D341Med (cell line): ENCODE results near the gene PRR14L.
"Not testable (repeated sequence)": the region's sequence is repeated elsewhere in the genome, so short reads cannot be mapped to it uniquely, and the experiment has no call there.

Experiments used
- DNase-seq: peaks from one replicate; pipeline ENCODE4 v3.0.0; 2012; ENCODE audit warnings: low spot score

PRR14L gene

DNA sequence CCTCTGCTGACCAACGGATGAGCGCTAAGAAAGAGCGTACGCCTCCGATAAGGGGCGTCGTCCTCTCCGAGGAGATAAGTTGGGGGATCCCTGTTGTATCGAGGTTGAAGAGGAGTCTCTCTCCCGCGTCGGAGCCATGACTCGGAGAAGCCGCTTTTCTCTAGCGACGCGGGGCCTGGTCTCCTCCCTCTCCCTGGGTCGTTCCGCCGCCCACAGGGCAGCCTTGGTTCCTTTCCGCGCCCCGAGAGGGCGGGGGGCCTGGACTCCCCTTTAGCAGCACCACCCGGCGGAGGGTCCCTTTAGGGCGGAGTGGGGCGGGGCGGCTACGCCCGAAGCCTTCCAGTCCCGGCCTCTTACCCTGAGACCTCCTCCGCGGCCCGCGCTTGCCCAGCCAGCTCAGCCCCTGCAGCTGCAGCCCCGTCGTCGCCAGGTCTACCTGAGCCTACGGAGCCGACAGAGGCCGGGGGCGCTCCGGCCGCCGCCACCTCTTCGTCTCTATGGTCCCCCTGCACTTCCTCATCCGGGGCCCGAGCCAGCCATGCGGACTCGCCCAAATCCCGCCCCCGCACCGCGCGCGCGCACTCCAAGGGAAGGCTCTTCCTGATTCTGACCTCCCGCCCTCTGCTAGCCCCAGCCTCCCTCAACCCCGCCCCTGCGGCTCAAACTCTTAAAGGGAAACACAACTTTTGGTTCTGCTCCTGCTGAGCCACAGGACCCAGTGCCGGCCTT is at the start of gene PRR14L:
Gene PRR14L, minus strand, starts transcription at position 497 of the 729 bp plus-strand sequence. CDS start 11,272 bp downstream, outside the sequence.
- peak; percentile 95 for DNase-seq

DNA sequence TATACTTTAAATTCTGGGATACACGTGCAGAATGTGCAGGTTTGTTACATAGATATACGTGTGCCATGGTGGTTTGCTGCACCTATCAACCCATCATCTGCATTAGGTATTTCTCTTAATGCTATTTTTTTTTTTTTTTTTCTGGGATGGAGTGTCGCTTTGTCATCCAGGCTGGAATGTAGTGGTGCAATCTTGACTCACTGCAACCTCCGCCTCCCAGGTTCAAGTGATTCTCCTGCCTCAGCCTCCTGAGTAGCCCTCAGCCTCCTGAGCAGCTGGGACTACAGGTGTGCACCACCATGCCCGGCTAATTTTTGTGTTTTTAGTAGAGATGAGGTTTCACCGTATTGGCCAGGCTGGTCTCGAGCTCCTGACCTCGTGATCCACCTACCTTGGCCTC is 49.4 kb upstream of the PRR14L start:
- not testable (repeated sequence) for DNase-seq

DNA sequence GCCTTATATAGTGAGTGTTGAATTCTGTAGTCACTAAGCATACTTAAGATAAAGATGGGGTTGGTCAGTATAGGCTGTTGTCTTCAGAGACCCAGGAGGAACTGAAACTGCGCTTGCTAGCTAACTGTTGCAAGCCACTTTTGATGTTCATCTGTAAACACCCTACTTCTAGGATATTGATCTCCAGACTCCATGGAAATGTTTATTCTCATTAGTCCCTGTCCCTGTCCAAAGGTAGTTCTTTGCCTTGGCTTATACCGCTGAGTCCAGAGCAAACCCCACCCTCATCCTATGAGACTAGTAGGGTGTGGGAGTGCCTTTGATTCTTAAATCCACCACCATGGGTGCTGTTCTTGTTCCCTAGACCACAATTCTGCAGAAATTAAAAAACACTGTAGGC is 40.3 kb upstream of the PRR14L start:
- DNase-seq = no peak

DNA sequence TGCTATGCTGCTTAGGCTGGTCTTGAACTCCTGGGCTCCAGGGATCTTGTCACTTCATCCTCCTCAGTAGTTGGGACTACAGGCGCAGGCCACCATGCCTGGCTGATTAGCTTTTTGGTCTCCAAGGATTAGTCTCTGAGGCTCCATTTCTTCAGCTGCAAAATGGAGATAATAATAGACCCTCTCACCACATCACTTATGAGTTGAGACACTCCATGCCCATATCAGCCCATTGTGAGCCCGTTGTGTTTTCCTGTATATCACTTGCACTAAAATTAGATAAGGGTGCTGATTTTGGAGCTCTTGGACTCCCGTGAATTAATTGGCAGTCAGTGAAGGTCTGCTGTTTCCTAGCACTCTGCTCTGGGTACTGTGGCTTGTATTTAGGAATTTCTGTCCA is 39.9 kb upstream of the PRR14L start:
- DNase-seq = no peak

DNA sequence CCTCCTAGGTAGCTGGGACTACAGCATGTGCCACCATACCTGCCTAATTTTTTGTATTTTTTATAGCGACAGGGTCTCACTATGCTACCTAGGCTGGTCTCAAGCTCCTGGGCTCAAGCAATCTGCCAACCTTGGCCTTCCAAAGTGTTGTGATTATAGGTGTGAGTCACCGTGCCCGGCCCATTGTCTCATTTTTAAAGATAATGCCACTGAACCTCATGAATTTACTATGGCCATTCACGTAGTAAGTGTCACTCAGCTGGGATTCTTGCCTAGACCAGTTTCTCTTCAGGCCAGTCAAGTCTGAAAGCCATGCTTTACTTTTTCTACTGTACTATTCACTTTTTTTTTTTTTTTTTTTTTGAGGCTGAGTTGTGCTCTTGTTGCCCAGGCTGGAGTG is 26.3 kb upstream of the PRR14L start:
- DNase-seq = no peak

DNA sequence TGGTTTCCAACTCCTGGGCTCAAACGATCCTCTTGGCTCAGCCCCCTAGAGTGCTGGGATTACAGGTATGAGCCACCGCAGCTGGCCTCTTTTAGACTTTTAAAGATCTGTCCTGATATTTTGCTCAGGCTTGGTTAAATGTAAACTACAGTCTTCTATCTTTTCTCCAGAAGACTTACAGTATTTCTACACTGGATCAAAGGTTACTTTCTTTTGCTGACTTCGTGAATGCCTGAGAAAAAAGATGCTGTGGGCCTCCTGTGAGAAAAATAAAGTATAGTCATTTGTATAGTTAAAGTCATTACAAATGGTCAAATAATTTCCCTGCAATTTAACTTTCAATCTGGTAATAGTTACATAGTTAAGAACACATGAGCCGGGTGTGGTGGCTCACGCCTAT is 23.5 kb upstream of the PRR14L start:
- no peak for DNase-seq

DNA sequence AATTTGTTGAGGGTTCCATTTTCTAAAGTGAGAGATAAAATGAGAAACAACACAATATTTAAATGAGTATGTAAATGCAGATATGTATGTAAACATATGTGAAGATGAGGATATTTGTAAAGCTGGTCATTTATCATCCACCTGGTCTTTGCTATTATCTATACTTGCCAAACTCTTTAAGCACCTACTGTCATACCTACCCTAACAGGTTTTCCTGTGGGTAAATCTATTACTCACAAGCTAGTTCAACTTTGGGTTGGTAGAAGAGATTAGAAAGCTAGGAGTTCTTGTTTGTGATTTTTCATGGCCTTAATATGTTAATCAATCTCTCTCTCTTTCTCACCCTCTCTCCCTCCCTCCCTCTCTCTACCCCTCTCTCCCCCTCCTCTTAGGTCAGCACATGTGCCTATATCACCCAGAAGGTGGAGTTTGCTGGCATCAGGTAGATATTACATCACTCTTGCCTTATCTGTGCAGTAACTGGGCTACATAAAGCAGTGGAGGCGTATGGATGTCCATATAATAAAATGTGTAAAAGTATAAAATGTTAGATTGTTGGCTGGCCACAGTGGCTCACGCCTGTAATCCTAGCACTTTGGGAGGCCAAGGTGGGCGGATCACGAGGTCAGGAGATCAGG is 18.6 kb upstream of the PRR14L start:
- DNase-seq = no peak

DNA sequence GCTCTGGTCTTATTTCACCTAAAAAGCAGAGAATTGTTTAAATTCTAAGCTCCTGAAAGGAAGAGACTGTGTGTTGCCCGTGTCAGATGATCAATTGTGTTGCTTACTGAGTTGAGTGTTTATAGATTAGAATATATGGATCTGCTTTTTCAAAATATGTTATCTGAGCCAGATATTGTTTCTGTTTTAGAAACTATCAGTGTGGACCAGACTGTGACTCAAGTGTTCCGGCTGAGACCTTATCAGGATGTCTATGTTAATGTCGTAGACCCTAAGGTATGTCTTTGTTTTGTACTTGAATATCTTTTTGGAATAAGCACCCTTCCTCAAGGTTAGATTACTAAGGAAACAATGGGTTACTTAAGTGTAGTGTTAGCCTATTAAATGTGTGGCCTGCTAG is 14.9 kb upstream of the PRR14L start:
- DNase-seq = no peak

DNA sequence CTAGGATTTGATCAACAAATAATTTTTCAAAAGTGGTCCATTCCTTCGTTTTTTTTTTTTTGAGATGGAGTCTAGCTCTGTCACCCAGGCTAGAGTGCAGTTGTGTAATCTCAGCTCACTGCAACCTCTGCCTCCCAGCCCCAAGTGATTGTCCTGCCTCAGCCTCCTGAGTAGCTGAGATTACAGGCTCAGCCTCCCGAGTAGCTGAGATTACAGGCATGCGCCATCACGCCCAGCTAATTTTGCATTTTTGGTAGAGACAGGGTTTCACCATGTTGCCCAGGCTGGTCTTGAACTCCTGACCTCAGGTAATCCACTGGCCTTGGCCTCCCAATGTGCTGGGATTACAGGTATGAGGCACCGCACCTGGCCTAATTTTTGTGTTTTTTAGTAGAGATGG is 8.9 kb upstream of the PRR14L start:
- not testable (repeated sequence) for DNase-seq

DNA sequence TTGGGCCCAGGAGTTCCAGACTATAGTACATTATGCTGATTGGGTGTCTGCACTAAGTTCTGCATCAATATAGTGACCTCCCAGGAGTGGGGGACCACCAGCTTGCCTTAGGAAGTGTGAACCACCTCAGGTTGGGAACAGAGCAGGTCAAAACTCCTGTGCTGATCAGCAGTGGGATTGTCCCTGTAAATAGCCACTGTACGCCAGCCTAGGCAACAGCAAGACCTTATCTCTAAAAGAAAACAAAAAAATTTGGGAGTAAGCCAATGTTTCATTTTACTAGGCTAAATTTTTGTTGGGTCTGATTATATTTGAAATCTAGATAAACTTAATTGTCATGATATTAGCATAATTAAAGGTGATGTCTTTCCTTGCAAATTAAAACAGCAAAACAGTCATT is 7.3 kb upstream of the PRR14L start:
- DNase-seq = no peak

DNA sequence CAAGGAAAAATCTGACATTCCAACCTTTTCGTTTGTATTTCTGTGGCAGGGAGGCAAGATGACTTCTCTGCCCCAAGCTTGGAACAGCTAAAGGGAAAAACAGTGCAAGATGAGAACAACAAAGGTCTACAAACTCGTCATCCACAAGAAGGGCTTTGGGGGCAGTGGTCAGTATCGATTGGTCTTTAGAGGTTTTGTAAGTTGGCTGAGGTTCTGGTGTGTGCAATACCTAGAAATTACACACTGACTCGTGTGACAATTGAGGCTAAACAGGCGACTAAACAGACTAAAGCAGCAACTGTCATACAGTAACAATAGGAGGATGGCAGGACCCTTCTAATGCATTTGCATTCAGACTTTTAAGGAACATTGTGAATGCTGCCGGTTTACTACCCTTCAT is 4.9 kb upstream of the PRR14L start:
- DNase-seq = no peak

DNA sequence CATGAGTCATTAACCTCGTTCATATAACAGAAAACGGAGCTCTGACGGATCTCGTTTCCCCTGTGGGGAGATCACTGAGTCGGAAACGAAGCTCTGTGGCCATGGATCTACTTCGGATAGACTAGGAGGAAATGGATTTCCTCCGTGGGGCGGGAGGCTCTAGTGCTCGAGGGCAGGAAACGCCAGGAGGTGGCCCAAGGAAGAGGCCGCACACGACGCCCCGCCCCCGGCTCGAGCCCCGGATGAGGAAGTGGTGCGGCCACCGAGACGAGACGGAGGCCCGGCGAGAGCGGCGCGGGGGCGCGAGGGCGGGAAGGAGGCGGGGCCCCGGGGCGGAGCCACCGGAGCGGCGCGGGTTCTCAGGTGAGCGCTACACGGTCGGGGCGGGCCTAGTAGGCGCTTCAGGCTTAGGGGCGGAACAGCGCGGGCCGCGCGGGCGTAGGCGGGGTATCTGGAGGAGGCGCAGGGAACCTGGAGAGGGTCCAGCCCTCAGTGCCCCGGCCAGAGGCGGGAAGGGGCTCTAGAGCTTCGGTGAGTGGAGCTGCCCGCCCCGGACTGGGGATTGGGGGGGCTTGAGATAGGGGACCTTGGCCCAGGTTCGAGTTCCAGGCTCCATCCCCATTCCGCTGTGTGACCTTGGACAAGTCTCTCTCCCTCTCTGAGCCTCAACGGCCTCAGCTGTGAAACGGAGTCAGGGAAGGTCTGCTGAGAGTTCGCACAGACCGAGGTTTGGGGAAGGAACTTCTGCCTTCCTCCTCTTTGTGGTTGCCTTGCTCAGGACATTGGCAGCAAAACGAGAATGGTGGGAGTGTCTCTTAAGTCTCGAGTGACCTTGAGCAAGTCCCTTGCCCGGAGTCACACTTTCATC is 3.9 kb upstream of the PRR14L start, which contains the start of gene DEPDC5:
Gene DEPDC5, plus strand, starts transcription at position 386 of the 868 bp plus-strand sequence. CDS start 903 bp downstream, outside the sequence.
- peak; percentile 98 for DNase-seq

DNA sequence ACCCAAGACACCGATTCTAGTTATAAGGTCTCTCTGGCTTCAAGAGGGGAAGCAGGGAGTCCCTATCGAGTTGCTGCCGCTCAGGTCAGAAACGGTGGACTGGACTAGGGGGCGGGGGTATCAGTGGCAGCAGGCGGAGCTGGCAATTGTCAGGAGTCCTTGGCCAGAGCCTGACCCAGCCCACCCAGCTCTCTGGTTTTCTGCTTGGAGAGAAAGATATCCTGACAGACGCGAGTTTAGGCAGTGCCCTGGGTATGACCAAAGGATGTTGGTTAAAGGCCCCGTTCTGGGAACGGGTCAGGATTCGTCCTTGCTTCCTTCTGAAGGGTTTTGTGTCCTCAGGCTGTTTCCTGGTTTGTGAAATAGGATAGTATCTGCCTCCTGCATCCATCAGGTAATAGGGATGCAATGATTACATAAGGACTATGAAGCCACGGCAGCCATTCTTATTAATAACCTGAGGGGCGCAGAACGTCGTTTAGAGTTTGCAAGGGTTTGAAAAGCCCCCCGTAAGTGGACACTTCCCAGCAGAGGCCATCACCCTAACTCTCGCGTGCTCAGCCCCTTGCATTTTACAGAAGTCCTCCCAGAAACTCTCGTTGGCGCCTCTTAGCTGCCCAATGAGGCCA is 3.2 kb upstream of the PRR14L start:
- DNase-seq = no peak

DNA sequence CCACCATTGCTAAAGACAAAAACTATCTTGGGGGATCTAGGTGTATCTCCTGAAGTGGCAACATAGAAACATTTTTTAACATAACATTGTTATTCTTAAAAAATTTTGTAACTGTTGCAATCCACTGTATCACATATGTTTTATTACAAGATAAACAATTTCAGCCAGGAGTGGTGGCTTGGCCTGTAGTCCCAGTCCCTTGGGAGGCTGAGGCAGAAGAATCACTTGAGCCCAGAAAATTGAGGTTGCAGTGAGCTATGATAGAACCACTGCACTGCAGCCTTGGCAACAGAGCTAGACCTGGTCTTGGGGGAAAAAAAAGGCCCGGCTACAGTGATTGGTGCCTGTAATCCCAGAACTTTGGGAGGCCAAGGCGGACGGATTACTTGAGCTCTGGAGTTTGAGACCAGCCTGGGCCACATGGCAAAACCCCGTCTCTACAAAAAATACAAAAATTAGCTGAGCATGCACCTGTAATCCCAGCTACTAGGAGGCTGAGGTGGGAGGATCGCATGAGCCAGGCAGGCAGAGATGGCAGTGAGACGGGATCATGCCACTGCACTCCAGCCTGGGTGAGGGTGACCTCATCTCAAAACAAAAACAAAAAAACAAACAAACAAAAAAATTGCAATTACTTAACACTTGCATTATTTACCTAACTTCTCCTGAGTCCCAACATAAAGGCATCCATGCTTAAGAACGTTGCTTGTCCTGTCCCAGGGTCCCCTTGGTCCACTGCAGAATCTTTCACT is 2.3 kb upstream of the PRR14L start:
- no peak for DNase-seq

DNA sequence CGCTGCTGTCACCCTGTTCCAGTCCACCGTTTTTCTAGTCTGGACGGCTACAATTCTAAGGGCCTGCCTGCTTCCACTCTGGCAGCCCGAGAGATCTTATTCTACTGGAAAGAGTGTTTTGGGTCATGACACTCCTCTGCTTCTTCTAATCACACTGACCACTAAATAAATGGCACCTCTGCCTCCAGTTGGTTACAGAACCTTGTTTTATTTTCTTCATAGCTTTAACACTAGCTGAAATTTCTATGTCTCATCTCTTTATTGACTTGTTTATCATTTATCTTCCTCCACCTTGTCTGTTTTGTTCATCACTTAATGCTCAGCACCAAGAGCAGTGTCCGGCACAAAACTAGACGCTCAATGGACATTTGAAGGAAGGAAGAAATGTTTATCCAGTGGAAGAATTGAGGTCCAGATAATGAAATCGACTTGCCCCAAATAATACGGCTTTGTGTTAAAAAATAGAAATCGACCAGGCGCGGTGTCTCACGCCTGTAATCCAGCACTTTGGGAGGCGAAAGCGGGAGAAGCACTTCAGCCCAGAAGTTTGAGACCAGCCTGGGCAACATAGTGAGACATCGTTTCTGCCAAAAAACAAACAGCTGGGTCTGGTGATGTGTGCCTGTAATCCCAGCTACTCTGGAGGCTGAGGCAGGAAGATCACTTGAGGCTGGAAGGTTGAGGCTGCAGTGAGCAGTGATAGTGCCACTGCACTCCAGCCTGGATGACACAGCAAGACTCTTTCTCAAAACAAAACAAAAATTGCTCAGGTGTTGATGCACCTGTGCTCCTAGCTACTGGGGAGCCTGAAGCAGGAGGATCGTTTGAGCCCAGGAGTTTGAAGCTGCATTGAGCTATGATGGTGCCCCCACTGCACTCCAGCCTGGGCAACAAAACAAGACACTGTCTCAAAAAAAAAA is 693 bp upstream of the PRR14L start:
- DNase-seq = no peak

DNA sequence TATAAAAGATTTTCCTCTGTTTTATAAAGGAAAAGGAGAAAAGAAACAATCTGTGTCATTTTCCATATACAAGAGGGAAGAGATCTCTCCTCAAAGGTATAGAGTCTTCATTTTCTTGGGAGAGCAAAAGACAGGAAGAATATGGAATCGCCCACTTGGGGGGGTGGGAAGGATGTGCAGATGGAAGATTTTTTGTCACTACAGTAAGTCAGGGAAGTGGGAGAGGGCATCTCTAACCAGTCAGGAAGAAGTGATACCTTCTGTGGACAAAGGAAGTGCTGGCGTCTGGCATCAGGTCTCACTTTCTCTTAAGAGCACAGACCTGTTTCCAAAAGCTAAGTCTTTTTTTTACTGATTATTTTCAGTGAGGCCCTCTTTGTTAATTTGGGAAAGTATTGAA is 1.4 kb downstream of the PRR14L start:
- DNase-seq = no peak

DNA sequence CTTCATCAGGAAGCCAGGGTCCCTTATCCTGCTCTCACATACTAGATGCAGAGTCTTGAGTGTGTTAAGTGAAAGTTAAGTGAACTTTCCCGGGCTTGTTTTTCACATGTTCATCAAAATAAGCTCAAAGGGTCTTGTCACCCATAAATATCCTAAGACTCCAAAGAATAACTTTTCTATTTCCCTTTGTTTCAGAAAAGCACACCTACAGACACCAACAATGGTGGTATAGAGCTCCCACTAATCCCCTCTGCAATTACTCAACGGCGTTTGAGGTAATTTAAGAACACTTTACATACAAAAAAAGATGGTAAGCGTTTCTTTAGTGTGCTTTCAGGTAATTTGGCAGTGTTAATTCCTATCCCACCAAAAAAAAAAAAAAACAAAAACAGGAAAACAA is 2.5 kb downstream of the PRR14L start:
- no peak for DNase-seq

DNA sequence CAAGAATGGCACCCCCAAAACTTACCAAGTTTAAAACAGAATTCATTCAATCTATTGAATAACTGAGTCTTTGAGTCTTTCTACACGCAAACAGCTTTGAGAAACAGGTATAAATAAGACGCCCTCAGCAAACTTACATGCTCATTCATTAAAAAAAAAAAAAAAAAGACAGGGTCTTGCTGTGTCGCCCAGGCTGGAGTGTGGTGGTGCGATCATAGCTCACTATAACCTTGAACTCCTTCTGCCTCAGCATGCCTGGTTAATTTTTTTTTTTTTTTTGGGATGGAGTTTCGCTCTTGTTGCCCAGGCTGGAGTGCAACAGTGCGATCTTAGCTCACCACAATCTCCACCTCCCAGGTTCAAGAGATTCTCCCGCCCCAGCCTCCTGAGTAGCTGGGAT is 6.1 kb downstream of the PRR14L start:
- DNase-seq = no peak

DNA sequence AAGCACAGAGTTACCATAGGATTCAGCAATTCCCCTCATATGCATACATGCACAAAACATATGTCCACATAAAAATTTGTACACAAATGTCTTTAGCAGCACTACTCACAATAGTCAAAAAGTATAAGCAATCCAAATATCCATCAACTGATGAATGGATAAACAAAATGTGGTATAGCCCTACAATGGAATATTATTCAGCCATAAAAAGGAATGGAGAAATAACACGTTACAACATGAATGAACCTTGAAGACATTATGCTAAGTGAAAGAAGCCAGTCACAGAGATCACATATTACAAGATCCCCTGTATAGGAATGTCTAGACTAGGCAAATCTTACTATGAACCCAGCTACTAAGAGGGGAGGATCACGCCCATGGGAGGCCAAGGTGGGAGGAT is 7.2 kb downstream of the PRR14L start:
- no peak for DNase-seq

DNA sequence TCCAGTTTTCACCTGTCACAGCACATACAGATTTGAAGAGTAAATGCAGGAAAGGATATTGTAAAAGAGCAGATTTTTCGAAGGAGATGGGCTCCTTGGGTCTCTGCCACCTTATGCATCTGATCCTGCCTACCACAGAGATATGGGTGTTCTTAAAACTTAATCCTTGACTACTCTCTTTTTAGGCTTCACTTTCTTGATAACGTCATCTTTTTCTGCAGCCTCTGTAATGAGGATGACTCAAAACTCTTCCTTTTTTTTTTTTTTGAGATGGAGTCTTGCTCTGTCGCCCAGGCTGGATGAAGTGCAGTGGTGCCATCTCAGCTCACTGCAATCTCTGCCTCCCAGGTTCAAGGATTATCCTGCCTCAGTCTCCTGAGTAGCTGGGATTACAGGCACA is 7.8 kb downstream of the PRR14L start:
- DNase-seq = no peak
